ENCODE results near the gene POLE. TPM values are rescaled to one million over a fixed set of nuclear protein-coding genes. Genes with fewer than 3 reads are reported as not detected.
A peak's percentile ranks its signal among the peaks of the same experiment; 100 is the strongest.

The POLE gene
- total and polyA plus RNA-seq, 9 of the 15 experiments (the other 6 are each of a cell fraction or from before 2014, with no cell fraction given): 2.4 to 154 (median 49.6) TPM

GRCh38 chr12:132622437-132623071, 64.6 kb downstream of the POLE start:
- Histone ChIP-seq H3K9me3 (replicated peaks; ENCODE audit: control insufficient read depth, insufficient read depth, low read depth, low read length) (0 out of 2 replicates have a peak, but pooled peaks cover under 1% of the 10 kb centered on the region), H3K79me2 (ENCODE audit: control insufficient read depth, insufficient read depth, low read length) (no peaks in the 10 kb centered on the region), H2AFZ (ENCODE audit: low read depth, low read length) (no peak overlapping the region), H3K9ac (ENCODE audit: insufficient read depth in 1 of 2, low read depth in 2 of 2, low read length in 2 of 2) (peak overlapping the region in 1 of 2 experiments; percentile 68; a peak in 2 of 4 replicates), H3K27ac (ENCODE audit: extremely low read depth, low read depth, low read length) (peak overlapping the region; percentile 5; the same call in 1 of the 3 replicates), H3K4me2 (ENCODE audit: insufficient read depth, low read length) (no peak overlapping the region), H3K9me1 (ENCODE audit: control insufficient read depth, insufficient read depth, low read length) (no peaks in the 10 kb centered on the region), H3K27me3 (ENCODE audit: control insufficient read depth in 2 of 2, insufficient read depth in 2 of 2, low read length in 2 of 2) (no peaks in the 10 kb centered on the region), H3K4me3 (no peak overlapping the region), H3K36me3 (ENCODE audit: control insufficient read depth, insufficient read depth, low read length) (peaks cover 44% of the 10 kb centered on the region; the same call in 2 of the 3 replicates), H4K20me1 (replicated peaks; ENCODE audit: control insufficient read depth, insufficient read depth, low read length) (0 out of 2 replicates have a peak, but pooled peaks cover 3% of the 10 kb centered on the region), H3K4me1 (replicated peaks in 1 of 2; ENCODE audit: control insufficient read depth in 2 of 2, insufficient read depth in 2 of 2, low read length in 2 of 2) (peaks cover 12 to 55% of the 10 kb centered on the region in 2 experiments; a peak in 4 of 5 replicates)
- DNase-seq (ENCODE audit: extremely low read depth in 1 of 4, low spot score in 3 of 4) (peak in 1 of 4 experiments; percentile 43), FAIRE-seq (peak; percentile 70), ATAC-seq (peak; percentile 58)
- in situ Hi-C loops (cut with MboI): no loop called here
- no TSS peak for BruUV-seq (replicated peaks)
- ChIA-PET POLR2A (interaction anchor here (0.6 to 1.4 kb wide), 3 partner anchors 11 to 110 kb away, joined by 3 to 5 read pairs (median 3); no protein-coding TSS in a partner anchor), CTCF (ENCODE audit: low intra/inter-chr PET ratio) (no interaction called here)
- WGBS (ENCODE audit: insufficient coverage, low coverage, missing lambda C conversion rate): 33% methylated on average over 11 of the region's 11 CpGs
- intact Hi-C loops (cut with micrococcal nuclease): no loop called here
- TF ChIP-seq, protein P1, sequence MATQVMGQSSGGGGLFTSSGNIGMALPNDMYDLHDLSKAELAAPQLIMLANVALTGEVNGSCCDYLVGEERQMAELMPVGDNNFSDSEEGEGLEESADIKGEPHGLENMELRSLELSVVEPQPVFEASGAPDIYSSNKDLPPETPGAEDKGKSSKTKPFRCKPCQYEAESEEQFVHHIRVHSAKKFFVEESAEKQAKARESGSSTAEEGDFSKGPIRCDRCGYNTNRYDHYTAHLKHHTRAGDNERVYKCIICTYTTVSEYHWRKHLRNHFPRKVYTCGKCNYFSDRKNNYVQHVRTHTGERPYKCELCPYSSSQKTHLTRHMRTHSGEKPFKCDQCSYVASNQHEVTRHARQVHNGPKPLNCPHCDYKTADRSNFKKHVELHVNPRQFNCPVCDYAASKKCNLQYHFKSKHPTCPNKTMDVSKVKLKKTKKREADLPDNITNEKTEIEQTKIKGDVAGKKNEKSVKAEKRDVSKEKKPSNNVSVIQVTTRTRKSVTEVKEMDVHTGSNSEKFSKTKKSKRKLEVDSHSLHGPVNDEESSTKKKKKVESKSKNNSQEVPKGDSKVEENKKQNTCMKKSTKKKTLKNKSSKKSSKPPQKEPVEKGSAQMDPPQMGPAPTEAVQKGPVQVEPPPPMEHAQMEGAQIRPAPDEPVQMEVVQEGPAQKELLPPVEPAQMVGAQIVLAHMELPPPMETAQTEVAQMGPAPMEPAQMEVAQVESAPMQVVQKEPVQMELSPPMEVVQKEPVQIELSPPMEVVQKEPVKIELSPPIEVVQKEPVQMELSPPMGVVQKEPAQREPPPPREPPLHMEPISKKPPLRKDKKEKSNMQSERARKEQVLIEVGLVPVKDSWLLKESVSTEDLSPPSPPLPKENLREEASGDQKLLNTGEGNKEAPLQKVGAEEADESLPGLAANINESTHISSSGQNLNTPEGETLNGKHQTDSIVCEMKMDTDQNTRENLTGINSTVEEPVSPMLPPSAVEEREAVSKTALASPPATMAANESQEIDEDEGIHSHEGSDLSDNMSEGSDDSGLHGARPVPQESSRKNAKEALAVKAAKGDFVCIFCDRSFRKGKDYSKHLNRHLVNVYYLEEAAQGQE (IDR thresholded peaks at IDR 0.05; ENCODE audit: borderline replicate concordance): no peak
- TF ChIP-seq, protein P1 (CRISPR knock-in tag; IDR thresholded peaks at IDR 0.05; ENCODE audit: low read depth): no peak
- TF ChIP-seq TBL1XR1 (IDR thresholded peaks at IDR 0.05; ENCODE audit: low read length in 2 of 2) (no peak), FOXA1 (IDR thresholded peaks at IDR 0.05; ENCODE audit: borderline replicate concordance) (no peak), ZNF398 (CRISPR knock-in tag; IDR thresholded peaks at IDR 0.05) (no peak), MIER1 (IDR thresholded peaks at IDR 0.05; ENCODE audit: low read depth) (no peak), SNIP1 (IDR thresholded peaks at IDR 0.05; ENCODE audit: low read depth) (no peak), ZNF3 (CRISPR knock-in tag; IDR thresholded peaks at IDR 0.05) (no peak), NFYB (IDR thresholded peaks at IDR 0.05; ENCODE audit: extremely low read depth, insufficient read length) (no peak), FOSL1 (tag; conservative IDR thresholded peaks at IDR 0.05) (peak; percentile 59), HCFC1 (IDR thresholded peaks at IDR 0.05; ENCODE audit: low read depth, low read length) (no peak), NELFE (IDR thresholded peaks at IDR 0.05; ENCODE audit: insufficient read depth, insufficient read length) (no peak), ZNF316 (IDR thresholded peaks at IDR 0.05) (no peak), ZNF41 (CRISPR knock-in tag; conservative IDR thresholded peaks at IDR 0.05) (no peak)
